Loucy (cell line): ENCODE results near the gene ZNF101.

ENCODE experiments used
- EZH2phosphoT487 ChIP-seq: fragments of 200-600 bp; IDR thresholded peaks from 2 replicates; pipeline ENCODE4 v1.6.1; 2018; ENCODE audit warnings: antibody characterized with exemption, mild to moderate bottlenecking, moderate library complexity, borderline replicate concordance
- TF ChIP-seq, protein P1 (sequence below): fragments of 200-600 bp; sonication (generic); conservative IDR thresholded peaks from 2 replicates; pipeline ENCODE4 v1.5.1; 2014; ENCODE audit warnings: mild to moderate bottlenecking, antibody characterized with exemption, low read length

DNA sequence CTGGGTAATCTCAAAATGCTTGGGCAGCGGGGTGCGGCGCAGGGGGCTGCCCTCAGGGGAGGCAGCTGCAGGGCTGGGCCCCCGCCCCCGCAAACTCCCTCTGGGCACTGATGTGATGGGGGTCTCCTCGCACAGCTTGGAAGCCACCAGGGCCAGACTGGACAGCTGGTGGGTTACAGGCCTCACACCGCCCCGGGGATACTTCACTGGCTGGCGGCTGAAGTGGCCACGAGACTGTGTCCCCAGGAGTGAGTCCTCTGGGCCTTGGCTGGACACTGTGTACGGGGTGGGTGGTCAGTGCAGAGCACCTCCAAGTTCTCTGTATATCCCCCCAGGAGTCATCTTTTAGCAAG, 38.6 kb upstream of the ZNF101 start:
- TF ChIP-seq, protein P1, sequence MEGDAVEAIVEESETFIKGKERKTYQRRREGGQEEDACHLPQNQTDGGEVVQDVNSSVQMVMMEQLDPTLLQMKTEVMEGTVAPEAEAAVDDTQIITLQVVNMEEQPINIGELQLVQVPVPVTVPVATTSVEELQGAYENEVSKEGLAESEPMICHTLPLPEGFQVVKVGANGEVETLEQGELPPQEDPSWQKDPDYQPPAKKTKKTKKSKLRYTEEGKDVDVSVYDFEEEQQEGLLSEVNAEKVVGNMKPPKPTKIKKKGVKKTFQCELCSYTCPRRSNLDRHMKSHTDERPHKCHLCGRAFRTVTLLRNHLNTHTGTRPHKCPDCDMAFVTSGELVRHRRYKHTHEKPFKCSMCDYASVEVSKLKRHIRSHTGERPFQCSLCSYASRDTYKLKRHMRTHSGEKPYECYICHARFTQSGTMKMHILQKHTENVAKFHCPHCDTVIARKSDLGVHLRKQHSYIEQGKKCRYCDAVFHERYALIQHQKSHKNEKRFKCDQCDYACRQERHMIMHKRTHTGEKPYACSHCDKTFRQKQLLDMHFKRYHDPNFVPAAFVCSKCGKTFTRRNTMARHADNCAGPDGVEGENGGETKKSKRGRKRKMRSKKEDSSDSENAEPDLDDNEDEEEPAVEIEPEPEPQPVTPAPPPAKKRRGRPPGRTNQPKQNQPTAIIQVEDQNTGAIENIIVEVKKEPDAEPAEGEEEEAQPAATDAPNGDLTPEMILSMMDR = no peak
- no peak for TF ChIP-seq EZH2phosphoT487
